ENCODE measurements around the gene EOLA2.

The EOLA2 gene

DNA sequence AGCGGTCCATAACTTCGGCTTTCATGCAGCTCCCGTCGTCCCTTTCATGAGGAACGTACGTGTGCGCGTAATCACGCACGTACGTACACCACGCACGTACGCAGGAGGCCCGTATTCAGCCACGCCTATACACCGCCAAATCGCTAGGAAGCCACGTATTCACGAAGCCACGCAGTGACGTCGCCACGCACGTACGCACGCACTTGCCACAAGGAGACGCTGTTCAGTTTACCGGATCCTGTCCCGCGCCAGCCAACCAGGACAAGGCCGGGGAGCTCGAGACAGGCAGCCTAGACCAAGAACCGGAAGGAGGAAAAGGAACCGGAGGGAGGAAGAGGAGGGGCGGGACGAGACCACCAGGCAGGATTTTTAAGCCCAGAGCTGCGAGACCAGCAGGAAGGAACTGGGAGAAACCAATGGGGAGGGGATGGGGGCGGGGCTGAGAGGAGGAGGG, at the start of gene EOLA2:
Gene EOLA2, minus strand, starts transcription at position 65 of the 454 bp plus-strand sequence. CDS start 4,617 bp downstream, outside the sequence.
- peak within 1 kb of the TSS; percentile 91 for H3K4me3 Mint-ChIP-seq
- no peaks in the 10 kb centered on the region for H3K4me1 Mint-ChIP-seq
- peaks cover 35% of the 10 kb centered on the region for H3K9me3 Mint-ChIP-seq

DNA sequence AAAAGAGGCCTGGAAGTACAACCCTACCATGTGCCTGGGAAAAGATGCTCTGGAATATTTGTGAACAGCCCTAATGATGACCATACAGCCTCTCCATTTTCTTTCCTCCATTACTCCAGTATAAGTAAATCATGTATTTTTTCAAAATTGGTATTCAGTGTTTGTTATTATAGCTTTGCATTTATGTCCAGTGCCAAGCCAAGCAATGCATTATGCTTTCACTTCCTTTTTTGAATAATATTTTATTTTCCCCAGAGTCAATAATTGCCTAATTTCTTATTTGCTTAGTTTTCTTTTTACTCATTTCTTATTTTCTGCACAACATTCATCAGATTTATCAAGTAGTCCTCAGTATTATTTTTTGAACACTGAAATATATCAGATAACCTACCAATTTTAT, 49.3 kb upstream of the EOLA2 start:
- Mint-ChIP-seq H3K27ac (no peak overlapping the region), H3K4me3 (no peak overlapping the region), H3K4me1 (no peaks in the 10 kb centered on the region), H3K27me3 (ENCODE audit: low read depth, poor library complexity) (no peaks in the 10 kb centered on the region), H3K9me3 (peaks cover 11% of the 10 kb centered on the region), H3K36me3 (ENCODE audit: low read depth) (peaks cover 10% of the 10 kb centered on the region)
- TF ChIP-seq CTCF (IDR thresholded peaks at IDR 0.05) = no peak
- DNase-seq = no peak

More for the DNA sequence above, at the start of gene EOLA2:
- Mint-ChIP-seq H3K36me3 (ENCODE audit: low read depth) (peaks cover 4% of the 10 kb centered on the region), H3K27ac (peak within 1 kb of the TSS; percentile 94), H3K27me3 (ENCODE audit: low read depth, poor library complexity) (no peaks in the 10 kb centered on the region)
- peak; percentile 24 for TF ChIP-seq CTCF (IDR thresholded peaks at IDR 0.05)
- DNase-seq = peak; percentile 83

GRCh38 chrX:149984411-149984810, 46.1 kb upstream of the EOLA2 start:
- no peak for TF ChIP-seq CTCF (IDR thresholded peaks at IDR 0.05)
- H3K36me3 Mint-ChIP-seq (ENCODE audit: low read depth) = peaks cover 5% of the 10 kb centered on the region
- no peaks in the 10 kb centered on the region for H3K27me3 Mint-ChIP-seq (ENCODE audit: low read depth, poor library complexity)
- no peak overlapping the region for H3K27ac Mint-ChIP-seq
- H3K4me3 Mint-ChIP-seq = no peak overlapping the region
- DNase-seq = no peak
- H3K4me1 Mint-ChIP-seq = no peaks in the 10 kb centered on the region
- H3K9me3 Mint-ChIP-seq = peaks cover 23% of the 10 kb centered on the region

DNA sequence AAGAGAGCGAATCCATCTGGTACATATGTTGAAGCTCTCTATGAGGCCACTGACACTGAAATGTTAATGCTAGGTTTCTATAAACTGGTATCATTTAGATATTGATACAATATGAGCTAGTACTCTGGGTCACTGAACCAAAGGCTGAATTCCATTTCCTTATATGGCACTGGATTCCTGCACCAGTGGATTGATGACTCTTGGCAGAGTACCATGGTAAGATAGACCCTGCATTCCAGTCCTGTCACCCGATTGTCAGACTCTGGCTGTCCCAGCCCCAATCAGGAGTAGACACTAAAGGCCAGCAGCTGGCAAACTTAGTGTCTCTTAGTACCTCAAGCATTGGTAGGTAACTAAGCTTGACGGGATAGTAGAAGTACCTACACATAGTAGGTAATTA, 44.0 kb upstream of the EOLA2 start:
- Mint-ChIP-seq H3K27me3 (ENCODE audit: low read depth, poor library complexity) (no peaks in the 10 kb centered on the region), H3K36me3 (ENCODE audit: low read depth) (no peaks in the 10 kb centered on the region), H3K27ac (no peak overlapping the region), H3K4me1 (no peaks in the 10 kb centered on the region), H3K9me3 (peaks cover 30% of the 10 kb centered on the region), H3K4me3 (no peak overlapping the region)
- no peak for TF ChIP-seq CTCF (IDR thresholded peaks at IDR 0.05)
- no peak for DNase-seq

DNA sequence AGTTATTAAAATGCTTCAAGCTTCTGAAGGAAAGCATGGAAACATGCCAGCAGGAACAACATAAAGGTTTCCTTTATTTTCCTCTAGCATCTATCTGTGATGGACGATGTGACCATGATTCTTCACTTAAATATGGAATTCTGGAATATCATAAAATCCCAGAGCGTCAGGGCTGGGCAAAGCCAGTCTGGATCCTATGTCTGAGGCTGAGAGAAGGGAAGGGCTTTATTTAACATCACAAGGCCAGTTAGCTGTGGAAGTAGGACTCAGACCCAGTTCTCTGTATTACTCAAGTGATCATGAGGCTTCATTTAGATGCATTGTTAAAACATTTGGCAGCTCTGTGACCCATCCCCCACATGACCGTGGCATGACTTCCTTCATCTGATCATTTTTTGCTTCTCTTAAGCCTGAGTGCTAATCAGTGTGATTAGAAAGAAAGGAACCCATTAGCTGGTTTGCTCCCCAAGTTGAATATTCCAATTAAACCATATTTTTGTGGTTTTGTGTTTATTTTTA, 40.9 kb upstream of the EOLA2 start:
- peaks cover 31% of the 10 kb centered on the region for H3K9me3 Mint-ChIP-seq
- no peaks in the 10 kb centered on the region for H3K4me1 Mint-ChIP-seq
- H3K27me3 Mint-ChIP-seq (ENCODE audit: low read depth, poor library complexity) = no peaks in the 10 kb centered on the region
- no peak for DNase-seq
- no peaks in the 10 kb centered on the region for H3K36me3 Mint-ChIP-seq (ENCODE audit: low read depth)
- no peak overlapping the region for H3K27ac Mint-ChIP-seq
- H3K4me3 Mint-ChIP-seq = no peak overlapping the region
- no peak for TF ChIP-seq CTCF (IDR thresholded peaks at IDR 0.05)
